Measurements from ENCODE around the gene TBL1XR1. TPM values are rescaled to one million over a fixed set of nuclear protein-coding genes. Genes with fewer than 3 reads are reported as not detected.
"Not testable (repeated sequence)": the region's sequence is repeated elsewhere in the genome, so short reads cannot be mapped to it uniquely, and the experiment has no call there.

TBL1XR1 gene
- total RNA-seq, 1 donor from 2014 or later, result 372 TPM

DNA sequence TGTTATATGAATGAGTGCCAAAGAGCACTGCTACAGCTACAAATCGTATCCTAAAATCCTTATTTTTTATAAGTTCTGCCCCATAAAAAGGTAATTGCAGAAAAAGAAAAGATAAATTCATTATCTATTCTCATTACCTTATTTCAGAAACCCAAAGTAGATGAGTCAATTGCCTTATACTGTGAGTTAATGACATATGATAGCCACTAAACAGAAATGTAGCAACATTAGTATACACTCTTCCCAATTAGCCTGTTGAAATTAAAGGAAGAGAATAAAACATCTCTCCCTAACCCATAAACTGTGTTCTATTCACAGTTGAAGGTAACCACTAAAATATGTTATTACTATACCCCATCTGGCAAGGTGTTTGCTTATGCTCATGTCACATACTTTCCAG lies 11.0 kb downstream of the TBL1XR1 start:
- Mint-ChIP-seq H3K4me1 (ENCODE audit: low read depth) (peaks cover 66% of the 10 kb centered on the region), H3K9me3 (ENCODE audit: low read depth) (no peaks in the 10 kb centered on the region), H3K36me3 (ENCODE audit: low read depth) (no peaks in the 10 kb centered on the region), H3K27me3 (ENCODE audit: low read depth) (no peaks in the 10 kb centered on the region), H3K27ac (ENCODE audit: unreplicated experiment) (peak overlapping the region; percentile 66), H3K4me3 (ENCODE audit: unreplicated experiment) (no peak overlapping the region)
- TF ChIP-seq, protein P1, sequence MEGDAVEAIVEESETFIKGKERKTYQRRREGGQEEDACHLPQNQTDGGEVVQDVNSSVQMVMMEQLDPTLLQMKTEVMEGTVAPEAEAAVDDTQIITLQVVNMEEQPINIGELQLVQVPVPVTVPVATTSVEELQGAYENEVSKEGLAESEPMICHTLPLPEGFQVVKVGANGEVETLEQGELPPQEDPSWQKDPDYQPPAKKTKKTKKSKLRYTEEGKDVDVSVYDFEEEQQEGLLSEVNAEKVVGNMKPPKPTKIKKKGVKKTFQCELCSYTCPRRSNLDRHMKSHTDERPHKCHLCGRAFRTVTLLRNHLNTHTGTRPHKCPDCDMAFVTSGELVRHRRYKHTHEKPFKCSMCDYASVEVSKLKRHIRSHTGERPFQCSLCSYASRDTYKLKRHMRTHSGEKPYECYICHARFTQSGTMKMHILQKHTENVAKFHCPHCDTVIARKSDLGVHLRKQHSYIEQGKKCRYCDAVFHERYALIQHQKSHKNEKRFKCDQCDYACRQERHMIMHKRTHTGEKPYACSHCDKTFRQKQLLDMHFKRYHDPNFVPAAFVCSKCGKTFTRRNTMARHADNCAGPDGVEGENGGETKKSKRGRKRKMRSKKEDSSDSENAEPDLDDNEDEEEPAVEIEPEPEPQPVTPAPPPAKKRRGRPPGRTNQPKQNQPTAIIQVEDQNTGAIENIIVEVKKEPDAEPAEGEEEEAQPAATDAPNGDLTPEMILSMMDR (IDR thresholded peaks at IDR 0.05), result no peak
- no peak for DNase-seq (ENCODE audit: low spot score)

DNA sequence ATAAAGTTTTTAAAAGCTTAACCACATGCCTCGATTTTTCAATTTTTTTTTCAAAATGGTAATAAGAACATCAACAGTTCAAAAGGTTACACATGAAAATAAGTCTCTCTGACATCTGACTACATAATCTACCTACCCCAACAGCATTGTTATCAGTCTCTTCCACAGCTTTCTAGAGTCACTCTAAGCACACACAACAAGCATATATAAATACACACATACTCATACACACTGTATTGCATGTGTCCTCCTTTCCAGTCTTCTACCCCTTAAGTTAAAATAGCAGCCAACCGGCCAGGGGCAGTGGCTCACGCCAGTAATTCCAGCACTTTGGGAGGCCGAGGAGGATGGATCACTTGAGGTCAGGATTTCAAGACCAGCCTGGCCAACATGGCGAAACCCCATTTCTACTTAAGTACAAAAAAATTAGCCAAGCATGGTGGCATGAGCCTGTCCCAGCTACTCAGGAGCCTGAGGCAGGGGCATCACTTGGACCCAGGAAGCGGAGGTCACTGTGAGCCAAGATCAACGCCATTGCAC lies 12.2 kb downstream of the TBL1XR1 start:
- H3K36me3 Mint-ChIP-seq (ENCODE audit: low read depth), result no peaks in the 10 kb centered on the region
- TF ChIP-seq, protein P1 (IDR thresholded peaks at IDR 0.05), result no peak
- DNase-seq (ENCODE audit: low spot score), result no peak
- H3K4me1 Mint-ChIP-seq (ENCODE audit: low read depth), result peaks cover 64% of the 10 kb centered on the region
- H3K27me3 Mint-ChIP-seq (ENCODE audit: low read depth), result no peaks in the 10 kb centered on the region
- H3K9me3 Mint-ChIP-seq (ENCODE audit: low read depth), result no peaks in the 10 kb centered on the region
- no peak overlapping the region for H3K4me3 Mint-ChIP-seq (ENCODE audit: unreplicated experiment)
- peak overlapping the region; percentile 68 for H3K27ac Mint-ChIP-seq (ENCODE audit: unreplicated experiment)

DNA sequence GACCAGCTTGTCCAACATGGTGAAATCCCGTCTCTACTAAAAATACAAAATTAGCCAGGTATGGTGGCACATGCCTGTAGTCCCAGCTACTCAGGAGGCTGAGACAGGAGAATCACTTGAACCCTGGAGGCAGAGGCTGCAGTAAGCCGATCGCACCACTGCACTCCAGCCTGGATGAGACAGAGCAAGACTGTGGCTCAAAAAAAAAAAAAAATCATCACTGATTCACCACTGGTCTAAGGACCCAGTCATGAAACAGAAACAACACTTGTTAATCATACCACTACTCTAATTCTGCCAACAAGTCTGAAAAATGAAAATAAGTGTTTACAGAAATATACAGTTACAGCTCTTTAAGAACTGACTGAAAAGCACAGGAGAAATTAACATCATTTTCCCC lies 12.7 kb downstream of the TBL1XR1 start:
- not testable (repeated sequence) for DNase-seq (ENCODE audit: low spot score); H3K4me3 Mint-ChIP-seq (ENCODE audit: unreplicated experiment); H3K27me3 Mint-ChIP-seq (ENCODE audit: low read depth); H3K9me3 Mint-ChIP-seq (ENCODE audit: low read depth); H3K36me3 Mint-ChIP-seq (ENCODE audit: low read depth)
- Mint-ChIP-seq H3K4me1 (ENCODE audit: low read depth) (peaks cover 67% of the 10 kb centered on the region), H3K27ac (ENCODE audit: unreplicated experiment) (peak overlapping the region; percentile 68)

DNA sequence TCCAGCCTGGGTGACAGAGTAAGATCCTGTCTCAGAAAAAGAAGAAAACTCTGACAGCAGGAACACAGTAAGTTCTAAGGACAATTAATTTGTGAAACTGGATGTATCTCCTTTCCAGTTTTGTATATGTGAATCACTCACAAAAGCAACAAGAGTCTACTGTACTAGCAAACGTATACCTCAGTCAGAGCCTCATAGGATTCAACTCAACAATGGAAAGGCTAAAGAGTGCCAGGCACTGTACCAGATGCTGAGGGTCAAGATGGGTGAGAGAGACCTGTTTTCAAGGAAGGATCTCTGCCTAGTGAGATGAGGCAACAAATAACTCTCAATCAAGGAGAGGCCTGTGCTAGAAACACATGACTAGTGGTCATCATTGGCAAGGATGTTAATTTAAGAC lies 14.9 kb downstream of the TBL1XR1 start:
- H3K36me3 Mint-ChIP-seq (ENCODE audit: low read depth), result peaks cover 2% of the 10 kb centered on the region
- H3K4me3 Mint-ChIP-seq (ENCODE audit: unreplicated experiment), result no peak overlapping the region
- H3K9me3 Mint-ChIP-seq (ENCODE audit: low read depth), result no peaks in the 10 kb centered on the region
- H3K4me1 Mint-ChIP-seq (ENCODE audit: low read depth), result peaks cover 76% of the 10 kb centered on the region
- no peak for DNase-seq (ENCODE audit: low spot score)
- H3K27me3 Mint-ChIP-seq (ENCODE audit: low read depth), result no peaks in the 10 kb centered on the region
- H3K27ac Mint-ChIP-seq (ENCODE audit: unreplicated experiment), result peak overlapping the region; percentile 11
- TF ChIP-seq, protein P1 (IDR thresholded peaks at IDR 0.05), result no peak

DNA sequence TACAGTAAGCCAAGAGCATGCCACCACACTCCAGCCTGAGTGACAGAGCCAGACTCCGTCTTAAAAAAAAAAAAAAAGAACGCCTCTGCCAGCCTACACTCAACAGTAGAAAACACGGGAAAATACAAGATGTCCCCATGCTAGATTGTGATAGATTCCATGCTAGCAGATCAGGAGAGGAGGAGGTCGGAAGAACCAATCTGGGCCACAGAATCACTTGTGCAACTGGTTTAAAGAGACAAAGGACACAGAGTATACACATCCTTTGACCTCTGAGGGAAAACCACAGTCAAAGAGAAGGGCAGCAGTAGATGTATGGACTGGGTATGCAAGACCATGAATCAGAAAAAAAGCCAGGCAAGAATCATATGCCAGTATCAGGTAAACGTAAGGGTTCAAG lies 15.9 kb downstream of the TBL1XR1 start:
- TF ChIP-seq, protein P1 (IDR thresholded peaks at IDR 0.05), result no peak
- Mint-ChIP-seq H3K4me3 (ENCODE audit: unreplicated experiment) (no peak overlapping the region), H3K4me1 (ENCODE audit: low read depth) (peaks cover 69% of the 10 kb centered on the region), H3K27me3 (ENCODE audit: low read depth) (no peaks in the 10 kb centered on the region), H3K36me3 (ENCODE audit: low read depth) (peaks cover 2% of the 10 kb centered on the region), H3K27ac (ENCODE audit: unreplicated experiment) (peak overlapping the region; percentile 49), H3K9me3 (ENCODE audit: low read depth) (no peaks in the 10 kb centered on the region)
- DNase-seq (ENCODE audit: low spot score), result no peak

DNA sequence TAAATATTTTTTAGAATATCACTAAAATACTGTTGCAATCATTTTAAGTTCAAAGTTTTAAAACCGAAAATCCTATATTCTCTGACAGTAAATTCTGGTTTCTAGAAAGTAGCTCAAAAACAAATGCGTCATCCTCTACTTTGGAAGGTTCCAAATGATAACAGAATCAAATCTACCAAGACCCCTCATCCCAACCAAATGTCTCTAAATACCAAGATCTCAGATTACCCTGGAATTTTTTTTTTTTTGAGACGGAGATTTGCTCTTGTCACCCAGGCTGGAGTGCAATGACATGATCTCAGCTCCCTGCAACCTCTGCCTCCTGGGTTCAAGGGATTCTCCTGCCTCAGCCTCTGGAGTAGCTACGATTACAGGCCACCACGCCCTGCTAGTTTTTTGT lies 16.8 kb downstream of the TBL1XR1 start:
- TF ChIP-seq, protein P1 (IDR thresholded peaks at IDR 0.05), result no peak
- no peak for DNase-seq (ENCODE audit: low spot score)
- Mint-ChIP-seq H3K27me3 (ENCODE audit: low read depth) (no peaks in the 10 kb centered on the region), H3K36me3 (ENCODE audit: low read depth) (peaks cover 2% of the 10 kb centered on the region), H3K4me1 (ENCODE audit: low read depth) (peaks cover 63% of the 10 kb centered on the region), H3K9me3 (ENCODE audit: low read depth) (no peaks in the 10 kb centered on the region), H3K4me3 (ENCODE audit: unreplicated experiment) (no peak overlapping the region), H3K27ac (ENCODE audit: unreplicated experiment) (peak overlapping the region; percentile 59)
